ENCODE measurements around the gene PLK5.

PLK5 gene

GRCh38 chr19:1531587-1531986, 7.7 kb downstream of the PLK5 start:
- no peak for ATAC-seq
- TF ChIP-seq CREB5 (CRISPR knock-in tag; IDR thresholded peaks at IDR 0.05; ENCODE audit: low read depth) (no peak), ESRRG (CRISPR knock-in tag; IDR thresholded peaks at IDR 0.05) (no peak), ARNTL (CRISPR knock-in tag; IDR thresholded peaks at IDR 0.05; ENCODE audit: borderline replicate concordance, low read depth) (no peak)

GRCh38 chr19:1532003-1532402, 8.1 kb downstream of the PLK5 start:
- TF ChIP-seq OSR1 (CRISPR knock-in tag; IDR thresholded peaks at IDR 0.05) (no peak), TCF4 (CRISPR knock-in tag; IDR thresholded peaks at IDR 0.05; ENCODE audit: borderline replicate concordance) (no peak), RARB (CRISPR knock-in tag; IDR thresholded peaks at IDR 0.05) (no peak), GLIS3 (CRISPR knock-in tag; IDR thresholded peaks at IDR 0.05) (no peak), ZNF8 (CRISPR knock-in tag; IDR thresholded peaks at IDR 0.05) (no peak), BACH2 (CRISPR knock-in tag; IDR thresholded peaks at IDR 0.05; ENCODE audit: borderline replicate concordance) (no peak), ZNF565 (CRISPR knock-in tag; conservative IDR thresholded peaks at IDR 0.05; ENCODE audit: low read depth) (no peak), TOX (CRISPR knock-in tag; IDR thresholded peaks at IDR 0.05; ENCODE audit: borderline replicate concordance) (no peak), PATZ1 (CRISPR knock-in tag; IDR thresholded peaks at IDR 0.05; ENCODE audit: borderline replicate concordance) (no peak), POU6F1 (CRISPR knock-in tag; IDR thresholded peaks at IDR 0.05; ENCODE audit: borderline replicate concordance, low read depth) (no peak), ZFP30 (CRISPR knock-in tag; IDR thresholded peaks at IDR 0.05) (no peak), CSDC2 (CRISPR knock-in tag; IDR thresholded peaks at IDR 0.05) (no peak), ISL1 (CRISPR knock-in tag; IDR thresholded peaks at IDR 0.05) (no peak), SNAI2 (CRISPR knock-in tag; IDR thresholded peaks at IDR 0.05) (no peak), ESRRG (CRISPR knock-in tag; IDR thresholded peaks at IDR 0.05) (no peak), TSHZ2 (CRISPR knock-in tag; IDR thresholded peaks at IDR 0.05) (no peak), ARNTL (CRISPR knock-in tag; IDR thresholded peaks at IDR 0.05; ENCODE audit: borderline replicate concordance, low read depth) (no peak)
- no peak for ATAC-seq

- no peak; the same call in 1 of the 3 replicates for ATAC-seq
- TF ChIP-seq CSRNP3 (CRISPR knock-in tag; IDR thresholded peaks at IDR 0.05) (no peak), SNAI2 (CRISPR knock-in tag; IDR thresholded peaks at IDR 0.05) (no peak), ISL1 (CRISPR knock-in tag; IDR thresholded peaks at IDR 0.05) (no peak), TSHZ2 (CRISPR knock-in tag; IDR thresholded peaks at IDR 0.05) (no peak), ZC3H10 (CRISPR knock-in tag; IDR thresholded peaks at IDR 0.05) (no peak), ZNF8 (CRISPR knock-in tag; IDR thresholded peaks at IDR 0.05) (no peak), TOX (CRISPR knock-in tag; IDR thresholded peaks at IDR 0.05; ENCODE audit: borderline replicate concordance) (no peak), PPARA (CRISPR knock-in tag; IDR thresholded peaks at IDR 0.05; ENCODE audit: borderline replicate concordance) (no peak), GLIS3 (CRISPR knock-in tag; IDR thresholded peaks at IDR 0.05) (no peak), CREB5 (CRISPR knock-in tag; IDR thresholded peaks at IDR 0.05; ENCODE audit: low read depth) (no peak), ZNF565 (CRISPR knock-in tag; conservative IDR thresholded peaks at IDR 0.05; ENCODE audit: low read depth) (no peak), ZFP30 (CRISPR knock-in tag; IDR thresholded peaks at IDR 0.05) (no peak), TCF4 (CRISPR knock-in tag; IDR thresholded peaks at IDR 0.05; ENCODE audit: borderline replicate concordance) (no peak), ARNTL (CRISPR knock-in tag; IDR thresholded peaks at IDR 0.05; ENCODE audit: borderline replicate concordance, low read depth) (no peak), OSR1 (CRISPR knock-in tag; IDR thresholded peaks at IDR 0.05) (no peak), ESRRG (CRISPR knock-in tag; IDR thresholded peaks at IDR 0.05) (no peak)
Observed at GRCh38 chr19:1533510-1534150, 9.8 kb downstream of the PLK5 start.

Data from SK-N-SH treated with all-trans-retinoic acid at 6 μM for 48 hours (cell line).